Nasal cavity respiratory epithelium epithelial cell of viscerocranial mucosa (primary cell): Measurements from ENCODE around the gene PHIP. TPM values are rescaled to one million over a fixed set of nuclear protein-coding genes. Genes with fewer than 3 reads are reported as not detected.

Experiments
- total RNA-seq: library from RNA; depleted of rRNA; stranded (reverse); fragments of >200 nt; gene quantifications from 2 replicates; pipeline ENCODE4 v1.2.3, GENCODE V29; 2014

The PHIP gene
- 24.3 and 36.8 TPM in 2 replicates for total RNA-seq

DNA sequence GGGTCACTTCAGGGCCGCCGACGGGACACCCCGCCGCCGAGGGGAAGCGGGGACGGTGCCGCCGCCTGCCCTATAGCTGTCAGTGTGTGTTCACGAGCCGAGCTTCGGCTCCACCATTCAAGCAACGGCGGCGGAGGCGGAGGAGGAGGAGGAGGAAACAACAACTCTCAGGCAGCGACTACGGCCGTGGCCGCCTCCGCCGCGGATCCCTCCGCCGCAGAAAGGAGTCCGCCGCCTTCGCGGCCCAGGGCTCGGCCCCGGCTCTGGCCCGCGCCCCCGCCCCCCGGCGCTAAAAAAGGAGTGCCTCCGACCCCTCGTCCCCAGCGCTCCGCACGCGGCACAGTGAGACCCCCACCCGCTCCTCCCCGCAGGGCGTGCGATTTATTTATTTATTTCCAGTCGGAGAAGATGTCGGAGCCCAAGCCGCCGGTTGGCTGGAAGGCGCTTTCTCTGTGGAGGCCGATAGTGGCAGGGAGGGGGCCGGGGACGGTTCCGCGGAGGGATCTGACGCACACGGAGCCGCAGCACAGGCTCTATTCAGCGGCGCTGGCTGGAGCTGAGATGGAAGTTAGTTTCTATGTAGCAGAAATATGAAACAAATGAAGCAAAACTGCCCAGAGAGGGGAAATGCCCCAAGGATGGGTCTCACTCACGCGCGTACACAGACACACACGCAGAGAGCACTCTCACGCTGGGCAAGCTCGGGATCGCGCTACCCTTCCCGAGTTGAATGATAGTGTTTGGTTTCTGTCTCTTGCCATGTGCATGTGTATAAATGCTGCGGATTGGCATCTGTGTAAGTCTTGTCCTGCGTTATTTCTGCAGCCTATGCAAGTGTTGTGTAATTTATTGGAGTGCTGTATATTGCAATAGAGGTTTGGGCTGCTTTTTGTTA is at the start of gene PHIP:
PHIP (minus strand) TSS at position 180 of the 895 bp plus-strand sequence. CDS start 186 bp downstream, outside the sequence.

Other genes with a start within 250 kb of the PHIP start
- gene IRAK1BP1, start 210.7 kb downstream of the PHIP start, total RNA-seq: 2.1 and 5.6 TPM in 2 replicates
- gene HMGN3, start 156.4 kb upstream of the PHIP start, total RNA-seq: 39.6 and 77.7 TPM in 2 replicates